TTC549 (cell line): ENCODE measurements around the gene EXOC3.
"Not testable (repeated sequence)": the region's sequence is repeated elsewhere in the genome, so short reads cannot be mapped to it uniquely, and the experiment has no call there.

Experiments used
- FAIRE-seq: peaks from 2 replicates; lab custom pipeline; 2012; peaks lifted over from hg19 to GRCh38; lab: Jason Lieb, UNC

EXOC3 gene

DNA sequence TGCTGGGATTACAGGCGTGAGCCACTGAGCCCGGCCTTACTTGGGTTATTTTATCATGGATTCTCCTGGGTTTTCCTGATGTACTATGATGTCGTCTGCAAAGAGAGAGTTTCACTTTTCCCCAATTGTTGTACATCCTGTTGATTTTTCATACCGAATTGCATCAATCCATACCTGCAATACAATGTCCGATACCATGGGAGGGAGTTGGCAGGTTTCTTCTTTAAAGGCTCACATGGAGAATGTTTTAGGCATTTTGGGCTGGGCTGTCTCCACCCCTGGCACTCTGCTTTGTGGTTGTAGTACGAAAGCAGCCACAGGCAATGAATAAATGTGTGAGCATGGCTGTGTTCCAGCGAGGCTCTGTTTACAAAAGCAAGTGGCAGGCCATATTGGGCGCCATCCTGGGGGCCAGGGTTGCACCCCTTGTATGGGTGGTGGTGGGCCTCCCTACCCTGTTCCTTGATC is 35.1 kb upstream of the EXOC3 start:
- FAIRE-seq, result no peak

DNA sequence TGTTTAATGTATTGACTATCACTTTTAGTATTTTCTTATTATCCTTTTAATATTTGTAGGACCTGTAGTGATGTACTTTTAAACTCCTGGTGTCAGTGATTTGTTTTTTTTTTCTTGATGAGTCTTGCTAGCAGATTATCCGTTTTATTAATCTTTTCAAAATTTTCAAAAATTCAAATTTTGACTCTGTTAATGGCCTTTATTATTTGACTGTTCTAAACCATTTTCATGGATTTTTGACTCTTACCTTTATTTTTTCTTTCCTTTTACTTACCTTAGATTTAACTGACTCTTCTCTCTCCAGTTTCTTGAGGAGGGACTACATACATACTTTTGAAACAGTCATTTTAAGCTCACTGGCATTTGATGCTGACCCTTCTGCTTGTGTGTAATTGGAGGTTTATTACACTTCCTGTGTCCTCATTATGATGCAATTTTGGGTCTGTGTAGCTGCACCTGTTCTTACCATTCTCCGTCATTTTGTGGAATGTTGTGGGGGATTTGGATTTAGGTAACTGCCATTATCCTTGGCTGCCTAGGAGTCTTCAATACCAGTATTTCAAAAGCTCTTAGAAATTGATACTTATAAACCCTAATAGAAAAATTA is 32.0 kb upstream of the EXOC3 start:
- FAIRE-seq, result no peak

DNA sequence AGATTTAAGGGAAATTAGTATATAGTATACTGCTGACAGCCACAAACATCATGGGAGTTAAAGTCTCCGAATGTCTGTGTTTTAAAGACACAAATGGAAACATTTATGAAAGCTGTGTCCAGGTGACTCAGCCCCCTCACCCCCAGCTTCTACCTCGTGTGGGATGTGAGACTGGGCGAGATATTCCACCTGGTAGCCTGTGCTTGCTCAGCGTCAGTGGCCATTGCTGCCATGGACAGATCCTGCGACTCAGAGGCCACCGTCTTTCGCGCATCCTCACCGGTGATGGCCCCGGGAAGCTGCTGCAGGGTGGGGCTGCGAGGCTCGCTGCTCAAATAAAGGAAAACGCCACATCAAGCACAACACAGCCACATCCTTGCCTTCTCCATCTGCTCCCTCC is 31.2 kb upstream of the EXOC3 start:
- no peak for FAIRE-seq

DNA sequence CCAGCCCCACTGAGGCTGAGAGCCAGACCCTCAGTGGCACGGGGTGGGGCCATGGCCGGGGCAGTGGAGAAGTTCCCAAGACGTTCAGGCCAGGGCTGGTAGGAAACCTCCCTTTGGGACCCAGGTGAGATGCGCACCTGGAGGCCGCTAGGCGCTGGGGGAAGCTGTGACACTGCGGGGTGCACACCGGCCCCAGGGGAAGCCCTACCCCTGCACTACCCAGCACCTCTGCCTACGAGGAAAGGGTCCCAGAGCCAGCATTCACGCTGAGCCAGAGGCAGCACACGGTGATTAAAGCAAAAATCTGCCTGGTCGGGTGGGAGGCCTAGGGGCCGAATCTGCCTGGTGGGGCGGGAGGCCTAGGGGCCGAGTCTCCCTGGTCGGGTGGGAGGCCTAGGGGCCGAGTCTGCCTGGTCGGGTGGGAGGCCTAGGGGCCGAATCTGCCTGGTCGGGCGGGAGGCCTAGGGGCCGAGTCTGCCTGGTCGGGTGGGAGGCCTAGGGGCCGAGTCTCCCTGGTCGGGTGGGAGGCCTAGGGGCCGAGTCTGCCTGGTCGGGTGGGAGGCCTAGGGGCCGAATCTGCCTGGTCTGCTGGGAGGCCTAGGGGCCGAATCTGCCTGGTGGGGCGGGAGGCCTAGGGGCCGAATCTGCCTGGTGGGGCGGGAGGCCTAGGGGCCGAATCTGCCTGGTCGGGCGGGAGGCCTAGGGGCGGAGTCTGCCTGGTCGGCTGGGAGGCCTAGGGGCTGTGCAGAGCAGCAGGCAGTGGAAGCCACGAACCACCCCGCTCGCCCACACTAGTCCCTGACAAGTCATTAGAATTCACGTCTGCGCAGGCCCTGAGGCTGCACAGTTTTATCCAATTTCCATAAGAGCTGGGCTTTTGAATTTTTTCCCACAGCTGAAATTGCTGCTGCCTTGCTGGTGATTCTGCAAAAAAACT is 27.7 kb upstream of the EXOC3 start:
- FAIRE-seq, result not testable (repeated sequence)

DNA sequence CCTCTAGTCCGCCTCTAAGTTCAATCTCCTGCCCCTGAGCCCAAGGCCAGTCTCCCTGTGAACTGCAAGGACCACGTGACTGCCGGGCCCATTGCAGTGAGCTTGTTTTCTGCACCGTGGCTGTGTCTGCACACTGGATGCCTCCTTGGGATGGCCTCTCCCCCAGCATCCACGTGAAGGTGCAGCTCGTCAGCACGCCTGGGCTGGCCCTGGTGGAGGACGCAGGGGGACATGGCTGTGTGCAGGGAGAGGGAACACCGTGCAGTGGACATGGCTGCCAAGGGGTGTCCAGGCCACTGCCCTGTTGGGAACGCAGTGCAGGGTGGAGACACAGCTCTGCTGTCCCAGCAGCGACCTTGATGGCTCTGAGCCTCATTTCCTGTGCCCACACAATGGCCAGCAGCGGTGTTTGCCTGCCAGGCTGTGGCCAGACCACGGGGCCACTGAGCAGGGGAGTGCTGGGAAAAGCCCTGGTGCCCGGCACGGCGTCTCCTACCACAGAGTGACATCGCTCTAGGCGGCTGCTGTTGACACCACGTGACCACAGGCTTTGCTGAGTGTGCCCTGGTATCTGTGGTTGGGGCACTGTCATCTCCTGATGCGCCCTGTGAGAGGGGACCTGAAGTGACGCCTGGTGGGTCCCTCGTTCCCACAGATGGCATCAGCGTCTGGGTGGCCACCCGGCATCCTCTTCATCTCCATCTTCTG is 26.9 kb upstream of the EXOC3 start:
- FAIRE-seq, result no peak

DNA sequence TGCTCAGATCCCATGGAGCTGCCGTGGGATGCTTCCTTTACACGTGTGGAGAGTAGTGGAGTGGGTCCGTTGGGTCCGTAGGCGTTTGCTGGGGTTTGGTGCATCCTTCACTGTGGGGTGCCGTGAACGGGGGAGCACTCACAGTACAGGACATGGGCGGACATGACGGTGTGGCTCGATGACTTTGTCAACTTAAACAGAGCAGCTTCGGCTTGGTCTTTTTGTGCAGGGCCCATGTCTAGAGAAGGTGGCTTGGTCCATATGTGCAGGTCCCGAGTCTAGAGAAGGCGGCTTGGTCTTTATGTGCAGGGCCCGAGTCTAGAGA is 26.4 kb upstream of the EXOC3 start:
- no peak for FAIRE-seq

DNA sequence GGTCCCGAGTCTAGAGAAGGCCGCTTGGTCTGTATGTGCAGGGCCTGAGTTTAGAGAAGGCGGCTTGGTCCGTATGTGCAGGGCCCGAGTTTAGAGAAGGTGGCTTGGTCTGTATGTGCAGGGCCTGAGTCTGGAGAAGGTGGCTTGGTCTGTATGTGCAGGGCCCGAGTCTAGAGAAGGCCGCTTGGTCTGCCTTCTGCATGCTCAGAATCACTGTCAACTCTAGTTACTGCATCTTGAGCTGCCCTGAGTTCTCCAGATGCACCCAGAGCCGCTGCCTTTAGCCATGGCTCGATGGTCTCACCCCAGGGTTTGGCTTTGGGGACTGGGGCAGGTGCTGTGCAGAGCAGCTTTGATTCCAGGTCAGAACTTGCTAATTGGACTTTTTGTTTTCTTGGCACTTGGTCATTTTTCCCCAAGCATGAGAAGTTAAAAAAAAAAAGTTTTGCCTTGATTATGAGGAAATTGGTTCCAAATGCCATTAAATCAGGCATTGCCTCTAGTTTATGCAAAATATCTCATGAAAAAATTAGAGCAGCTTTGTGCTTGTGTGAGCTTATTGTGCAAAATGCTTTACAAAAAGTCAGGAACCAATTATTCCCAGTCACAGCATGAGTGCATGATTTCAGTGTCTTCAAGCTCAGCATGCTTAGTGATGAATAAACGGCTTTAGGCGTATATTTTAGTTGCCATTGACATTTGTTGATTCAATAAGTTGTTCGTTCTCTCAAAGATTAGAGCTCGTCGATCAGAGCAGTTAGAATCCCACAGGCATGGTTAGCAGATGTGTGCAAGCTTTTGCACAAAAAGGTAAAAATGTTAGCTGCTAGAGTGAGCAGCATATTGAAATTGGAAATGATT is 25.4 kb upstream of the EXOC3 start:
- FAIRE-seq, result no peak

DNA sequence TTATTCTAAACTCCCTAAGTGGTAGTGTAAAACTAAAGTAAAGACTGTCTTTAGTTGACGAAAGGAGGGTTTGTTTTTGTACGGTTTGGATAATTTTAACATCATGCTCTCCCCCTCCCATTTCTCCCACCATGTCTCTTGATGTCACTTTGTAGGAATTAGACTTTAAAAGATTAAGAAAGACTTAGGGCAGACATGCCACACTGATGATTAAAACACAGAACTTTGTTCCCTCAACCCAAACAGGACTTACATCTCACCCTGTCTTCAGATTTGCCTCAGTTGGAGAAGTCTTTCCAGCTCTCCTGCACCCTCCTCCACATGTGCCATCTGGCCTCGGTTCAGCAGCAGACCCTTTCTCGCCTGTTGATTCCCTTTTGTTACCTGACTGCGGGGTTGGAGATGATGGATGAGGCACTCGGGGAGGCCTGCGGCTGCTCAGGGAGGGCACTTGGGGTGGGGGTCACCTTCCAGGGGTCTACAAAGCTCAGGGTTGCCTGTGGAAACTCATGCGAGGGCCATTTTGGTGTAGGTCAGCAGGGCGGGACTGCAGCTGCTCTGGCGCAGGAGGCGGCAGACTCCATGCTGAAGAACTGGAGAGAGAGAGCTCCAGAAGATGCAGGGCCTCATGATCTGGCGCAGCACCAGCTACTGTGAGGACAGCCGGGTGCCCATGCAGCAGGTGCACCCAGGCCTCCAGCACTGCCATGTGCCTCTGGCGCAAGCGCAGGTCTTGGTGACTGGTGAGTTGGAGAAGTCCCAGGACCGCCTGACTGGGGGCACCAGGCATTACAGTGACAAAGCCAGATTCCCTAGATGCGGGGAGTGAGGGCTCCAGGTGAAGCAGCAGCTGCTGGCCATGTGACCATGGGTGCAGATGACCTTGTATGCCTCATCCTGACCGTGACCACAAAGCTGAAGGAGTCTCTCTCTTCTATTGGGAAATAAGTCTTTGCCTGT is 24.5 kb upstream of the EXOC3 start:
- no peak for FAIRE-seq

DNA sequence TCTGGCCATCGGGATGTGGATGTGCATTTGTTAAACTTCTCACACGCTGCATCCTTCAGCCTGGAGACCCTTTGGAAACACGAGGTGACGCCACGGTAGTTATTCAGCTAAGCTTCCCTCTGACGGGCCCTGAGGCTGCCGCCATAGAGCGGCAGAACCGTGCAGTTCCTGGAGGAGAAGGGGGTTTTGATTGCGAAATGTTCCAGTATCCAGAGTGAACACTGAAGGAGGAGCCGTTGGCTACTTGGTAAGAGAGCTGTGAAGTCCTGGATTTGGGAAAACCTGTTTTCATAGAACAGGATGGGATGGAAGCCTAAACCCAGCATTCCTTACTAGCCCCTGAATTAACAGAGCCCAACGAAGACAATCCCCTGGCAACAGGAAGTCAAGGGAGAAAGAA is 23.0 kb upstream of the EXOC3 start:
- no peak for FAIRE-seq

DNA sequence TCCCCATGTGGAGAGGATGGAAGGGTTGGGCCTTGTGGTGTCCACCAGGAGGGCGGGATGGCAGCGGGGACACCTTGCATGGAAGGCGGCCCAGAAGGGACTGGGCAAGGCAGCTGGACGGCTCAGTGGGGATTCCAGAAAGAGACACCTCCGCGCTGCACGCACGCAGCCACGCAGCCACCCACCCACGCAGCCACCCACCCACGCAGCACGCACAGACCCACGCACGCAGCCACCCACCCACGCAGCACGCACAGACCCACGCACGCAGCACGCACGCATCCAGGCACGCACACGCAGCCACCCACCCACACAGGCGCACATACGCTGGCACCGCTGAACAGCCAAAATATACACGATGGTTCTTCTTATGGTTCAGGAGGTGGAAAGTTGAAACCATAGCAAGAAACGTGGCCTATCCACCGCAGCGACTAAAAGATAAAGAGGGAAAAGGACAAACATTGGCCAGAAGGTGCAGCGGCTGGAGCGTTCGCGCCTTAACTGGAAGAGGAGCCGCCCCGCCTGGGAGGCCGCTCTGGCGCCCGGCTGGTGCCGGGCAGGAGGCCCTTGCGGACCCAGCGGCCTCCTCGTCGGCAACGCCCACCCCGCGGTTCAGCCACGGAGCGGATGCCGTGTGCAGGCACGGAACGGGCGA is 22.2 kb upstream of the EXOC3 start:
- FAIRE-seq, result no peak

DNA sequence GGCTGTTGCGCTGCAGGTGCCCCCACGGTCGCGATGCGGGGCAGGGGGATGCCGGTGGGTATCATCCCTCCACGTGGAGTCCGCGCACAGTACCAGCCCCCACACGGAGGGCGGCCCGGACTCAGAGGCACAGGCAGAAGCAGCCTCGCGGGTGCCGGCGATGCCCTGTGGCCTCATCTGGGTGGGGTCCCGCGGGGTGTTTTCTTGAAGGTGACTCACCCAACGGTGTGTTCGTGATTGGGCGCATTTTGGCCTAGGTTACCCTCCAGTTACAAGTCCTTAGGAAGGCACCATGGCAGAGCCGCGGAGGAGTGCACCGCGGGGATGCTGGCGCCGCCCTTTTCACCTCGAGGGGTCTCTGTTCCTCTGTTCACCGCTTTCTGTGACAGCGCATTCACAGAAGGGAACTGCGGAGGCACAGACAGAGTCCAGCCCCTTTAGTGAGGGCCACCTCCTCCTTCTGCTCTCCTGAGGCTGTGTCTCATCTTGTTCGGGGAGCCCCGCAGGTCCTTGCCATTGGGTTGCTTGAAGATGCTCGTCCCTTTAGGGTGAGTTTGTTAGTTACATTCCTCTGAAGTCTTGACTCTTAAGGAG is 21.6 kb upstream of the EXOC3 start:
- FAIRE-seq, result no peak

DNA sequence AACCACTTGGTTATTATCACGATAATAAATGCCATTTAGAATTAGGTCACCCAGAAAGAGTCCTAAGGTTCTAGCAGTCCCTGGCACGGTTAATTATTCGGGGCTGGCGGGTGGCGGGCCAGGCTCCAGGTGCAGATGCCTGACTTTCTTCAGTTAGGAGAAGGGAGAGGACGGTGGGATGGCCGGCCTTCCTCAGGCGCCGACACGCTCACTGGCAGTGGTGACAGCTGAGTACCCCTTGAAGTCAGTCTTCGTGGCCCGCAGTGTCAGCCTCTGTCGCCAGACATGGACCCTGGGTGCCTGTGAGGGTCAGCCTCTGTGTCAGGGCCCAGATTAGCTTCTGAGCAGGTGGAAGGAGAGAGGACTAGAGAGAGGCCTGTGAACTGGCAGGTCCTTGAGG is 21.1 kb upstream of the EXOC3 start:
- no peak for FAIRE-seq

DNA sequence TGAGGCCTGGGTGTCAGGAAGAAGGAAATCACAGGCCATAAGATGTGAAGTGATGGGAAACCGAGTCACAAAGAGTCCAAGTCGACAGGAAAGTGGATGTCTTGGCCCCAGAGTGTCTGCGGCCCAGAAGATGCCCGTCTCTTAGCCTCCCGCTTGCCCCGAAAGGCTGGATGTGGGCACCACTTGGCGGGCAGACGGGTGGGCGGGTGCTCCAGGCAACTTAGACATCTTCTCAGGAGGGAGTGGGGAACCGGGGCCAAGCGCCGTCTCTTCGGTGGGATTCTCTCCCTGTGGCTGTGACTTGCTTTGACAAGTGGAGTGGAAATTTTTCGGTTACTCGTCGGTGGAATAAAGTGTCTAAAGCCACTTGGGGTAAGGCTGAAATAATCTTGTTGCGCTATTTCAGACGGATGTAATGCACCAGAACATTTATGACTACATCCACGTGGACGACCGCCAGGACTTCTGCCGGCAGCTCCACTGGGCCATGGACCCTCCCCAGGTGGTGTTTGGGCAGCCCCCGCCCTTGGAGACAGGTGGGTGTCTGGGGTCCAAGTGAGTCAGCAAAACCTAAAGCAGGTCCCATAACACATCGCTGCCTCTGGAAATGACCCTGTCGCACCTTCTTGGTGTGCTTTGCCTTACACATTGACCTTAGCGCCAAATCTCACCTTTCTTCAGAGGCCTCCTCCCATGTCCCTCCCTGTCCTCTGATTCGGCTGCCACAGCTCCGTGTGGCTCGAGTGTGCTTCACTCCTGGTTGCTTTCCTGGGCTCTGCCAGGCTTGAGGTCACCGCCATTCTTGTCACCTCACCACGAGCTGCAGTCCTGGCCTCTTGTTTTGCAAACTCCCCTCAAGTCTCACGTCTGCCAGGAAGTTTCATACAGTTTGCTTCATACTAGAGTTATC is 20.4 kb upstream of the EXOC3 start:
- FAIRE-seq, result no peak

DNA sequence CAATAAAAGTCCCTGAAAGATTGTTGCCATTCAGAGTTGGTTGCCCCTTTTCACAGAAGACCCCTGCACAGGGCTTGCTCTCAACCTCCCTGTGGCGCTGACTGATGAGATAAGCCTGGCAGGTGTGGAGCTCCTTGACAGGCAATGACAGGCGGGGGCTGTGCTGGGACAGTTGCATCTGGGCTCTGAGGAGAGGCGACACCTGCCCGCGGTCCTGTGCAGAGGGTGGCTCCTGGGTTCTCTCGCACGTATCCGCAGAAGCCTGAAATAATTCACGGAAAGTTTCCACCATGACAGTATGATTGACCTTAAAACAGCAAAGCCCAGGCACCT is 19.8 kb upstream of the EXOC3 start:
- FAIRE-seq, result no peak

DNA sequence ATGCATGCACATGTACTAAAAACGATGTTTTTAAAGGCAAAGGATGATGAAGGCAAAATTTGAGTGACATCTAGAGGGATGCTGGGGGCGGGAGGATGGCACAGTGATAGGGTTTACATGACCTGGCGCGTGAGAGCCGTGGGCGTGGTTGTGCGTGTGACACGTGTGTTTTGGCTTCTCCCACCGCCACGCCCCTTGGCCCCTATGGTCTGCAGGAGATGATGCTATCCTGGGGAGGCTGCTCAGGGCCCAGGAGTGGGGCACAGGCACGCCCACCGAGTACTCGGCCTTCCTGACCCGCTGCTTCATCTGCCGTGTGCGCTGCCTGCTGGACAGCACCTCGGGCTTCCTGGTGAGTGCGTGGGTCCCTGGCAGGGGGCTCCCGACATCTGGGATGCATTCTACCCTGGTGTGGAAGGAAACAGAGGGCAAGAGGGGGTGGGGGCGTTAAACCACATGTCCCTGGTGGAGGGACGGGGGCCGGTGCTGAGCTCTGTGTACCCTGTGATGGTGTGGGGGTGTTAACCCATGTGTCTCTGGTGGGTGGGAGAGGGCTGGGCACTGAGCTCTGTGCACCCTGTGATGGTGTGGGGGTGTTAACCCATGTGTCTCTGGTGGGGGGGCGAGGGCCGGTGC is 19.2 kb upstream of the EXOC3 start:
- no peak for FAIRE-seq

DNA sequence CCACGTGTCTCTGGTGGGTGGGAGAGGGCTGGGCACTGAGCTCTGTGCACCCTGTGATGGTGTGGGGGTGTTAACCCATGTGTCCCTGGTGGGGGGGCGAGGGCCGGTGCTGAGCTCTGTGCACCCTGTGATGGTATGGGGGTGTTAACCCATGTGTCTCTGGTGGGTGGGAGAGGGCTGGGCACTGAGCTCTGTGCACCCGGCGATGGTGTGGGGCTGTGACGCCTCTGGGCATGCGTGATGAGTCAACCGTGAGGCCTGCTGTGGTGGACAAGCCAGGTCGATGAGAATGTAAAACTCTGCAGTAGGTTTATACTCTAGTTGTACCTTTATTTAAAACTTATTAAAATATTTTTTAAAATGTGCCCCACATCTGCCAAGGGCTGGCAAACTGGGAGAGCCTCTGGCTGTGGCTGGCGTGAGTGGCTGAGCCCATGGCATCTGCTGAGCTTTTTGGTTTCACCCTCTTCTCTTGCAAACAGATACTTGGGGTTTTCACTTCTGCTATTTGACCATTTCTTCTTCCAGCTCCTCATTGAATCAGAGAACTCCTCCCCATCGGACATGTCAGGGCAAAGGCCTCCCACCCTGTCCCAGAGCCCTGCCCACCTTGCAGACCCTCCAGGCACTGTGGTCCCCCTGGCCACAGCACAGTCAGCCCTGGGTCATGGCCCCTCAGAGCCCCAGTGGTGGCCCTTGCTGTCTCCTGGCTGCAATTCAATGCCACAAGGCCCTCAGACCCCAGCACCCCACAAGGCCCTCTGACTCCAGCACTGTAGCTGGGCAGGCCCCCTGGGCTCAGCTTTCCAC is 18.5 kb upstream of the EXOC3 start:
- FAIRE-seq, result no peak

DNA sequence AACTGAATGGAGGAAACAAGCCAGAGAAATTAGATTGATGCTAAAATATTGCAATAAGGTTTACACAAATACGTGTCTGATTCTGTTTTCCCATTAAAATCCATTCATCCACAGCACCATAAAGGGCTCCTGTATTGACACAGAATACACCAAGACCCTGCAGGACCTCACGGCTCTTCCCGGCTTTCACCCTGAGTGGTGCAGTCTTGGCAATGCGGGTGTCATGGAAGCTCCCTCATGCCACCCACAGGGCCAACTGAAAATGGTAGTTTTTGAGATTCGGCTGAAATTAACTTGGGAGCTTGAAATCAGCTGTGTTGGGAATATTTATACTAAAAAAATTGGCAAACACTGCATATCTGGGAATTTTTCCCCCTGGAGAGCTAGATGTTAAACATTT is 17.3 kb upstream of the EXOC3 start:
- FAIRE-seq, result no peak
